ENCODE data around the gene CACNA2D3.

GRCh38 chr3:54797111-54797510 lies 674.8 kb downstream of the CACNA2D3 start:
- TF ChIP-seq CTCF (IDR thresholded peaks at IDR 0.05), result no peak
- TF ChIP-seq HDAC2 (IDR thresholded peaks at IDR 0.05), result no peak
- TF ChIP-seq KDM1A (IDR thresholded peaks at IDR 0.05; ENCODE audit: low read depth), result no peak
- no peak for TF ChIP-seq EP300 (IDR thresholded peaks at IDR 0.05)
- no peak for TF ChIP-seq RCOR1 (IDR thresholded peaks at IDR 0.05; ENCODE audit: low read depth, low read length)
- TF ChIP-seq, protein P1, sequence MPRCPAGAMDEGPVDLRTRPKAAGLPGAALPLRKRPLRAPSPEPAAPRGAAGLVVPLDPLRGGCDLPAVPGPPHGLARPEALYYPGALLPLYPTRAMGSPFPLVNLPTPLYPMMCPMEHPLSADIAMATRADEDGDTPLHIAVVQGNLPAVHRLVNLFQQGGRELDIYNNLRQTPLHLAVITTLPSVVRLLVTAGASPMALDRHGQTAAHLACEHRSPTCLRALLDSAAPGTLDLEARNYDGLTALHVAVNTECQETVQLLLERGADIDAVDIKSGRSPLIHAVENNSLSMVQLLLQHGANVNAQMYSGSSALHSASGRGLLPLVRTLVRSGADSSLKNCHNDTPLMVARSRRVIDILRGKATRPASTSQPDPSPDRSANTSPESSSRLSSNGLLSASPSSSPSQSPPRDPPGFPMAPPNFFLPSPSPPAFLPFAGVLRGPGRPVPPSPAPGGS (IDR thresholded peaks at IDR 0.05), result no peak
- TF ChIP-seq CBX8 (IDR thresholded peaks at IDR 0.05), result no peak
- no peak for TF ChIP-seq ZSCAN20 (CRISPR knock-in tag; IDR thresholded peaks at IDR 0.05)

All from A549 (cell line).